ENCODE measurements around the gene KDM4C. TPM values are rescaled to one million over a fixed set of nuclear protein-coding genes. Genes with fewer than 3 reads are reported as not detected.
A peak's percentile ranks its signal among the peaks of the same experiment; 100 is the strongest.
"Not testable (repeated sequence)": the region's sequence is repeated elsewhere in the genome, so short reads cannot be mapped to it uniquely, and the experiment has no call there.

Gene KDM4C
- total RNA-seq, 1 experiment from 2014 or later = 16.8 TPM

DNA sequence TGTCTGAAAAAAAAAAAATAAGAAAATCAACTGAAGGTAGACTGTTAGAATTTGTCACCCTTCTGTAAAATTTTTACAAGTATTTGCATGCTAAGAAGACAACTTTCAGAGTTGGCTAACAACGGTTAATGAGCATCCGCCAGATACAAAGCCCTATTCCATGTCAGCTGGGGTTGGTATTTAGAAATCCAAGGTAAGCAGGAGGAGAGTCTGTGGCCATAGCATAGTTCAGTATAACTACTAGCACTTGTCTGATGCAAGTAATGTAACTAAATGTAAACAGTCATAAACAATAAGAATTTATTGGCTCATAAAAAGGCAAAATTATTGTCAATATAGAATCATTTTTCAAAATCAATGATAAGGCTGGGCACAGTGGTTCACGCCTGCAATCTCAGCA is 45.7 kb upstream of the KDM4C start:
- H3K4me2 ChIP-seq (ENCODE audit: low read length) = no peak overlapping the region
- H3K9ac ChIP-seq (ENCODE audit: low read length) = no peak overlapping the region
- no peak for TF ChIP-seq SRF (IDR thresholded peaks at IDR 0.05; ENCODE audit: low read depth)
- TF ChIP-seq ELF1 (IDR thresholded peaks at IDR 0.05; ENCODE audit: borderline replicate concordance, low read depth) = no peak
- no peak for TF ChIP-seq YY1 (IDR thresholded peaks at IDR 0.05; ENCODE audit: extremely low read depth, insufficient replicate concordance, low read depth, low read length)
- POLR2A ChIA-PET = no interaction called here
- intact Hi-C loops (cut with micrococcal nuclease) = no loop called here
- RAD21 ChIA-PET (ENCODE audit: low non-redundant PET in 1 of 2, low total read pairs in 2 of 2, uncharacterized antibody in 2 of 2, unreplicated experiment in 2 of 2) = no interaction called here
- no peaks in the 10 kb centered on the region for H3K79me2 ChIP-seq (ENCODE audit: insufficient read depth, low read length)
- ATAC-seq (no peak), DNase-seq (ENCODE audit: low read depth, low spot score) (no peak)
- no peaks in the 10 kb centered on the region for H4K20me1 ChIP-seq (ENCODE audit: insufficient read depth)
- no peaks in the 10 kb centered on the region for H3K9me2 ChIP-seq (ENCODE audit: insufficient read depth)
- H2AFZ ChIP-seq (ENCODE audit: low read depth, low read length, poor library complexity, severe bottlenecking) = no peak overlapping the region
- no peak overlapping the region for H3K27ac ChIP-seq (ENCODE audit: low read depth, low read length)
- H3K4me1 ChIP-seq (ENCODE audit: control insufficient read depth in 1 of 2, insufficient read depth in 2 of 2, low read length in 2 of 2) = peaks cover 0 to 12% of the 10 kb centered on the region in 2 experiments; a peak in 1 of 4 replicates
- no peaks in the 10 kb centered on the region for H3K36me3 ChIP-seq (ENCODE audit: control insufficient read depth in 1 of 2, insufficient read depth in 2 of 2, low read length in 2 of 2)
- CTCF ChIA-PET = no interaction called here
- H3K27me3 ChIP-seq (ENCODE audit: insufficient read depth, low read length) = no peaks in the 10 kb centered on the region
- no peak overlapping the region for H3K4me3 ChIP-seq (replicated peaks in 1 of 2; ENCODE audit: low read depth in 1 of 2, low read length in 2 of 2)
- peaks cover 3% of the 10 kb centered on the region in 2 experiments; a peak in 1 of 4 replicates for H3K9me3 ChIP-seq (ENCODE audit: control insufficient read depth in 1 of 2, insufficient read depth in 1 of 2, low read depth in 1 of 2, low read length in 2 of 2)
- no TSS peak for BruUV-seq (replicated peaks)

DNA sequence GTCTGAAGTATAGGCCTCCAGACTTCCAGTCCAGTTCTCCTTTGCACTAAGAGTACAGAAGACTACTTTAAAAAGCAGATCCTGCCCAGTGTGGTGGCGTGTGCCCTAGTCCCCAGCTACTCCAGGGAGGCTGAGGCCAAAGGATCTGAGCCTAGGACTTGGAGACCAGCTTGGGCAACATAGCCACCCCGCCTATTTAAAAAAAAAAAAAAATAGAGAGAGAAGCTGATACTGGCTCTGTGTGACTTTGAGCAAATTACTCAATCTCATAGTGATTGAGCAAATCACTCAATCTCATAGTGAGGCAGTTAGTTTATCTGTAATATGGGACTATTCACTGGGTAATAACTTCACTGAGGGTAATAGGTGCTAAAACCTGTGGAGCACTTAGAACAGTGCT is 43.6 kb upstream of the KDM4C start:
- H3K9me2 ChIP-seq (ENCODE audit: insufficient read depth) = no peaks in the 10 kb centered on the region
- no peak overlapping the region for H2AFZ ChIP-seq (ENCODE audit: low read depth, low read length, poor library complexity, severe bottlenecking)
- H3K9me3 ChIP-seq (ENCODE audit: control insufficient read depth in 1 of 2, insufficient read depth in 1 of 2, low read depth in 1 of 2, low read length in 2 of 2) = peaks cover 0 to under 1% of the 10 kb centered on the region in 2 experiments; a peak in 1 of 4 replicates
- no peak overlapping the region for H3K27ac ChIP-seq (ENCODE audit: low read depth, low read length)
- no TSS peak for BruUV-seq (replicated peaks)
- H4K20me1 ChIP-seq (ENCODE audit: insufficient read depth) = no peaks in the 10 kb centered on the region
- ATAC-seq (no peak), DNase-seq (ENCODE audit: low read depth, low spot score) (no peak)
- H3K9ac ChIP-seq (ENCODE audit: low read length) = no peak overlapping the region
- RAD21 ChIA-PET (ENCODE audit: low non-redundant PET in 1 of 2, low total read pairs in 2 of 2, uncharacterized antibody in 2 of 2, unreplicated experiment in 2 of 2) = no interaction called here
- peaks cover 0 to 12% of the 10 kb centered on the region in 2 experiments; a peak in 1 of 4 replicates for H3K4me1 ChIP-seq (ENCODE audit: control insufficient read depth in 1 of 2, insufficient read depth in 2 of 2, low read length in 2 of 2)
- H3K4me3 ChIP-seq (replicated peaks in 1 of 2; ENCODE audit: low read depth in 1 of 2, low read length in 2 of 2) = no peak overlapping the region
- no peak overlapping the region for H3K4me2 ChIP-seq (ENCODE audit: low read length)
- intact Hi-C loops (cut with micrococcal nuclease) = no loop called here
- no peak for TF ChIP-seq ZFX (IDR thresholded peaks at IDR 0.05)
- no peak for TF ChIP-seq ELF1 (IDR thresholded peaks at IDR 0.05; ENCODE audit: borderline replicate concordance, low read depth)
- no peak for TF ChIP-seq EZH2phosphoT487 (IDR thresholded peaks at IDR 0.05; ENCODE audit: borderline replicate concordance)
- TF ChIP-seq ZNF274 (IDR thresholded peaks at IDR 0.05; ENCODE audit: low read depth, low read length) = no peak
- TF ChIP-seq YY1 (IDR thresholded peaks at IDR 0.05; ENCODE audit: extremely low read depth, insufficient replicate concordance, low read depth, low read length) = no peak
- TF ChIP-seq, protein P1, sequence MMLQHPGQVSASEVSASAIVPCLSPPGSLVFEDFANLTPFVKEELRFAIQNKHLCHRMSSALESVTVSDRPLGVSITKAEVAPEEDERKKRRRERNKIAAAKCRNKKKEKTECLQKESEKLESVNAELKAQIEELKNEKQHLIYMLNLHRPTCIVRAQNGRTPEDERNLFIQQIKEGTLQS (IDR thresholded peaks at IDR 0.05) = no peak
- CTCF ChIA-PET = no interaction called here
- no peaks in the 10 kb centered on the region for H3K79me2 ChIP-seq (ENCODE audit: insufficient read depth, low read length)
- no peaks in the 10 kb centered on the region for H3K36me3 ChIP-seq (ENCODE audit: control insufficient read depth in 1 of 2, insufficient read depth in 2 of 2, low read length in 2 of 2)
- POLR2A ChIA-PET = interaction anchor here (0.6 kb wide), 1 partner anchor 62 kb away, joined by 3 read pairs; no protein-coding TSS in a partner anchor
- H3K27me3 ChIP-seq (ENCODE audit: insufficient read depth, low read length) = no peaks in the 10 kb centered on the region

DNA sequence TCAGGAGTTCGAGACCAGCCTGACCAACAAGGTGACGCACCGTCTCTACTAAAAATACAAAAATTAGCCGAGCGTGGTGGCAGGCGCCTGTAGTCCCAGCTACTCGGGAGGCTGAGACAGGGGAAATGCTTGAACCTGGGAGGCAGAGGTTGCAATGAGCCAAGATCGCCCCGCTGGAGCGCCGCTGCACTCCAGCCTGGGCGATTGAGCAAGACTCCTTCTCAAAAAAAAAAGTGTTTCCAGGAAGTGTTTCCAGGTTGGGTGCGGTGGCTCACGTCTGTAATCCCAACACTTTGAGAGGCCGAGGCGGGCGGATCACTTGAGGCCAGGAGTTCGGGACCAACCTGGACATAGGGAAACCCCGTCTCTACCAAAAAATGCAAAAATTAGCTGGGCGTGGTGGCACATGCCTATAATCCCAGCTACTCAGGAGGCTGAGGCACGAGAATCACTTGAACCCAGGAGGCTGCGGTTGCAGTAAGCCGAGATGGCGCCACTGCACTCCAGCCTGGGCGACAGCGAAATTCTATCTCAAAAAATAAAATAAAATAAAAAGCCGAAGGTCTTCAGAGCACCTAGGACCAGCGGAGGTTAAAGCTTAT is 42.5 kb upstream of the KDM4C start:
- DNase-seq (ENCODE audit: low read depth, low spot score); intact Hi-C loops (cut with micrococcal nuclease): not testable (repeated sequence)
- peak overlapping the region; percentile 54 for H3K4me3 ChIP-seq (replicated peaks in 1 of 2; ENCODE audit: low read depth in 1 of 2, low read length in 2 of 2)

More for the DNA sequence above, 42.5 kb upstream of the KDM4C start:
- ATAC-seq; H3K9me2 ChIP-seq (ENCODE audit: insufficient read depth); H3K27me3 ChIP-seq (ENCODE audit: insufficient read depth, low read length); H3K9me3 ChIP-seq (ENCODE audit: control insufficient read depth in 1 of 2, insufficient read depth in 1 of 2, low read depth in 1 of 2, low read length in 2 of 2); RAD21 ChIA-PET (ENCODE audit: low non-redundant PET in 1 of 2, low total read pairs in 2 of 2, uncharacterized antibody in 2 of 2, unreplicated experiment in 2 of 2); BruUV-seq (replicated peaks); H3K79me2 ChIP-seq (ENCODE audit: insufficient read depth, low read length); H3K36me3 ChIP-seq (ENCODE audit: control insufficient read depth in 1 of 2, insufficient read depth in 2 of 2, low read length in 2 of 2); H4K20me1 ChIP-seq (ENCODE audit: insufficient read depth): not testable (repeated sequence)
- Histone ChIP-seq H3K4me1 (ENCODE audit: control insufficient read depth in 1 of 2, insufficient read depth in 2 of 2, low read length in 2 of 2) (peaks cover 0 to 12% of the 10 kb centered on the region in 2 experiments; a peak in 1 of 4 replicates), H3K27ac (ENCODE audit: low read depth, low read length) (peak overlapping the region; percentile 81), H3K4me2 (ENCODE audit: low read length) (peak overlapping the region; percentile 79), H3K9ac (ENCODE audit: low read length) (peak overlapping the region; percentile 67), H2AFZ (ENCODE audit: low read depth, low read length, poor library complexity, severe bottlenecking) (peak overlapping the region; percentile 22)
- ChIA-PET POLR2A (interaction anchor here (0.6 to 0.9 kb wide), 3 partner anchors 20 to 360 kb away, joined by 3 to 5 read pairs (median 3); partner anchors contain the start of gene KDM4C), CTCF (interaction anchor here (2.1 kb wide), 1 partner anchor 24 kb away, joined by 5 read pairs; no protein-coding TSS in a partner anchor)
